K562 (cell line): ENCODE data around the gene TBC1D20. TPM values are rescaled to one million over a fixed set of nuclear protein-coding genes. Genes with fewer than 3 reads are reported as not detected.

Experiments used
- ATF7 ChIP-seq: fragments of 450-650 bp; IDR thresholded peaks from 2 replicates; pipeline ENCODE4 v1.7.1; 2014; ENCODE audit warnings: mild to moderate bottlenecking, moderate library complexity
- BACH1 ChIP-seq: fragments of 200-800 bp; sonication (Bioruptor generic); IDR thresholded peaks from 2 replicates; pipeline ENCODE4 v1.6.1; 2016; ENCODE audit warnings: missing genetic modification characterization, missing compliant biosample characterization
- BRF1 ChIP-seq: IDR thresholded peaks from 3 replicates; pipeline ENCODE4 v1.6.1; 2011; ENCODE audit warnings: borderline replicate concordance, mild to moderate bottlenecking; ENCODE audit not compliant: insufficient read length; ENCODE audit errors: extremely low read depth
- CBFA2T3 ChIP-seq: fragments of 450-650 bp; IDR thresholded peaks from 2 replicates; pipeline ENCODE4 v1.6.1; 2017
- CCNT2 ChIP-seq: IDR thresholded peaks from 2 replicates; pipeline ENCODE4 v1.6.1; 2011; ENCODE audit warnings: borderline replicate concordance, low read depth, mild to moderate bottlenecking, moderate library complexity, mixed read lengths, low read length; ENCODE audit not compliant: insufficient read length; ENCODE audit errors: extremely low read depth
- CTCF ChIP-seq, 3 experiments: IDR thresholded peaks in 2 of 3; conservative IDR thresholded peaks in 1 of 3; 2 replicates each; pipeline ENCODE4 v1.5.1; 2011 to 2012; ENCODE audit warnings: low read length in 3 of 3, mild to moderate bottlenecking in 3 of 3, control low read depth in 2 of 3, improper control_type of control experiment in 1 of 3, inconsistent platforms in 1 of 3, low read depth in 1 of 3, mixed read lengths in 1 of 3, moderate library complexity in 1 of 3; ENCODE audit not compliant: insufficient read depth in 2 of 3
- CXXC5 ChIP-seq: fragments of 250-450 bp; sonication (Bioruptor Pico); IDR thresholded peaks from 2 replicates; pipeline ENCODE4 v1.8.0; 2022; ENCODE audit warnings: inconsistent platforms, mild to moderate bottlenecking, moderate library complexity
- GTF2B ChIP-seq: IDR thresholded peaks from 2 replicates; pipeline ENCODE4 v1.6.1; 2011; ENCODE audit not compliant: insufficient read length; ENCODE audit errors: extremely low read depth
- ID3 ChIP-seq, 2 experiments: fragments of 250-450 bp in 1 of 2; fragments of 450-650 bp in 1 of 2; sonication (Bioruptor Pico) in 1 of 2; IDR thresholded peaks; 2 replicates each; pipeline versions ENCODE4 v1.6.1 to v1.8.0; 2016 to 2021; ENCODE audit warnings: mild to moderate bottlenecking in 2 of 2, moderate library complexity in 2 of 2, missing compliant biosample characterization in 1 of 2, missing genetic modification characterization in 1 of 2
- IRF9 ChIP-seq: fragments of 450-650 bp; IDR thresholded peaks from 2 replicates; pipeline ENCODE4 v1.6.1; 2016; ENCODE audit warnings: missing biosample characterization, missing genetic modification characterization
- KDM5B ChIP-seq: fragments of 200-600 bp; sonication (generic); IDR thresholded peaks from 2 replicates; pipeline ENCODE4 v1.6.1; 2012; ENCODE audit warnings: low read depth, mild to moderate bottlenecking, moderate library complexity, low read length, control low read depth, inconsistent platforms; ENCODE audit not compliant: insufficient replicate concordance
- KHSRP ChIP-seq: fragments of 450-650 bp; IDR thresholded peaks from 2 replicates; pipeline ENCODE4 v1.6.1; 2017
- LCOR ChIP-seq: sonication (generic); formaldehyde crosslinking; IDR thresholded peaks from 2 replicates; pipeline ENCODE4 v1.8.0; 2022; ENCODE audit warnings: mild to moderate bottlenecking, missing genetic modification reagents
- MEIS2 ChIP-seq: fragments of 450-650 bp; IDR thresholded peaks from 2 replicates; pipeline ENCODE4 v1.6.1; 2014; ENCODE audit warnings: mild to moderate bottlenecking; ENCODE audit not compliant: partially characterized antibody
- MYC ChIP-seq, 2 experiments: fragments of 250-450 bp in 1 of 2; sonication (Bioruptor Pico) in 1 of 2; IDR thresholded peaks; 2 replicates each; pipeline versions ENCODE4 v1.5.1 to v1.6.1; 2012 to 2021; ENCODE audit warnings: low read depth in 2 of 2, borderline replicate concordance in 1 of 2, improper control_type of control experiment in 1 of 2, low read length in 1 of 2, mild to moderate bottlenecking in 1 of 2, moderate library complexity in 1 of 2
- POLR2AphosphoS5 ChIP-seq: IDR thresholded peaks from 2 replicates; pipeline ENCODE4 v1.6.1; 2011; ENCODE audit warnings: mild to moderate bottlenecking, low read depth, low read length, moderate library complexity; ENCODE audit not compliant: control insufficient read depth, insufficient read depth
- POLR3G ChIP-seq: IDR thresholded peaks from 2 replicates; pipeline ENCODE4 v1.6.1; 2011; ENCODE audit not compliant: insufficient read length, insufficient replicate concordance; ENCODE audit errors: extremely low read depth
- RCOR1 ChIP-seq, 2 experiments: IDR thresholded peaks; 2 replicates each; pipeline ENCODE4 v1.6.1; 2012; ENCODE audit warnings: low read depth in 2 of 2, low read length in 2 of 2, borderline replicate concordance in 1 of 2, improper control_type of control experiment in 1 of 2
- SP1 ChIP-seq: sonication (generic); formaldehyde crosslinking; IDR thresholded peaks from 2 replicates; pipeline ENCODE4 v1.8.1; 2022; ENCODE audit warnings: mild to moderate bottlenecking, missing genetic modification reagents
- SRF ChIP-seq, 2 experiments: fragments of 250-450, 450-650 bp in 1 of 2; sonication (Bioruptor Pico) in 1 of 2; sonication (generic) in 1 of 2; formaldehyde crosslinking; IDR thresholded peaks; 2 replicates each; pipeline versions ENCODE4 v1.5.0 to v1.5.1; 2020 to 2022; ENCODE audit warnings: mild to moderate bottlenecking in 1 of 2, missing genetic modification reagents in 1 of 2
- U2AF2 ChIP-seq: fragments of 200-400 bp; formaldehyde crosslinking; optimal IDR thresholded peaks from 2 replicates; pipeline ENCODE3; 2017; ENCODE audit warnings: low read depth, mild to moderate bottlenecking, low read length
- ZFX ChIP-seq: sonication (generic); formaldehyde crosslinking; IDR thresholded peaks from 2 replicates; pipeline ENCODE4 v1.8.0; 2022; ENCODE audit warnings: mild to moderate bottlenecking, missing genetic modification reagents, moderate library complexity
- polyA plus RNA-seq, 8 experiments: library from polyadenylated mRNA; depleted of rRNA in 4 of 8; stranded (reverse) in 5 of 8; unstranded in 3 of 8; fragments of >200 nt; fragmentation: Nextera tagmentation in 2 of 8; fragmentation: Illumina TruSeq in 1 of 8; extraction: Ambion mirVana in 2 of 8; extraction: Trizol in 1 of 8; gene quantifications; 2 replicates each; pipeline versions ENCODE4 v1.2.1 to v1.2.3, GENCODE V29; 2011 to 2014; ENCODE audit warnings: inconsistent platforms in 1 of 8, missing spikeins in 1 of 8
- total RNA-seq, 7 experiments: library from RNA; depleted of rRNA in 6 of 7; stranded (reverse); fragments of >200 nt in 6 of 7; fragmentation: Illumina TruSeq in 2 of 7; extraction: Trizol in 2 of 7; gene quantifications; 2 replicates each; pipeline versions ENCODE4 v1.2.1 to v1.2.3, GENCODE V29; 2011 to 2021; ENCODE audit warnings: low replicate concordance in 1 of 7

The TBC1D20 gene
- total and polyA plus RNA-seq, 9 of the 15 experiments (the other 6 are each of a cell fraction or from before 2014, with no cell fraction given), result 7.0 to 25.3 (median 15.1) TPM

- TF ChIP-seq IRF9 (tag) (no peak), RCOR1 (IDR thresholded peaks at IDR 0.05; ENCODE audit: borderline replicate concordance in 1 of 2, low read depth in 2 of 2, low read length in 2 of 2) (no peak; a peak in 1 of 4 replicates), ID3 (CRISPR knock-in tag; IDR thresholded peaks at IDR 0.05) (no peak), ID3 (tag; IDR thresholded peaks at IDR 0.05) (0 out of 2 replicates have a peak, but pooled peaks have one; percentile 48), SP1 (CRISPR knock-in tag) (peak; percentile 43), GTF2B (no peak), CTCF (IDR thresholded peaks at IDR 0.05 in 2 of 3, conservative IDR thresholded peaks at IDR 0.05 in 1 of 3; ENCODE audit: insufficient read depth in 2 of 3, low read depth in 1 of 3, low read length in 3 of 3) (peak in 2 of 3 experiments; percentile 22 to 55; a peak in 2 of 6 replicates), U2AF2 (no peak), CCNT2 (peak; percentile 7), LCOR (CRISPR knock-in tag) (no peak), CBFA2T3 (no peak), BRF1 (no peak), KHSRP (no peak), SRF (CRISPR knock-in tag; IDR thresholded peaks at IDR 0.05) (0 out of 4 replicates have a peak, but pooled peaks of 1 of the 2 experiments have one; percentile 28), CXXC5 (CRISPR knock-in tag) (peak; percentile 18; the same call in 1 of the 2 replicates), MEIS2 (peak; percentile 2), ZFX (CRISPR knock-in tag) (peak; percentile 72), MYC (IDR thresholded peaks at IDR 0.05; ENCODE audit: low read depth, low read length) (no peak; the same call in 1 of the 2 replicates), MYC (CRISPR knock-in tag; IDR thresholded peaks at IDR 0.05; ENCODE audit: borderline replicate concordance, low read depth) (0 out of 2 replicates have a peak, but pooled peaks have one; percentile 14), KDM5B (peak; percentile 38), ATF7 (peak; percentile 56; the same call in 1 of the 2 replicates), POLR2AphosphoS5 (no peak), BACH1 (0 out of 2 replicates have a peak, but pooled peaks have one; percentile 48), POLR3G (no peak)
Observed at GRCh38 chr20:407133-407952, 55.0 kb downstream of the TBC1D20 start (continued).
